Ascending aorta (tissue), 2 donors: ENCODE measurements around the gene PLXNA4. TPM values are rescaled to one million over a fixed set of nuclear protein-coding genes. Genes with fewer than 3 reads are reported as not detected.

Source experiments
- DNase-seq, 2 donors: peaks; one replicate each; pipeline ENCODE4 v3.0.0-alpha.2; 2019; ENCODE audit warnings: low spot score in 2 of 2
- H3K27ac ChIP-seq, 2 donors: fragments of 200-600 bp; sonication (generic); one replicate each; pipeline ENCODE4 v1.5.1; 2016 to 2017; ENCODE audit warnings: mild to moderate bottlenecking in 1 of 2
- H3K27me3 ChIP-seq: fragments of 200-600 bp; sonication (generic); one replicate; pipeline ENCODE4 v1.5.1; 2017
- H3K36me3 ChIP-seq, 2 donors: fragments of 200-600 bp; sonication (generic); one replicate each; pipeline ENCODE4 v1.5.1; 2016
- H3K4me1 ChIP-seq, 2 donors: fragments of 200-600 bp; sonication (generic); one replicate each; pipeline ENCODE4 v1.5.1; 2016 to 2017; ENCODE audit warnings: mild to moderate bottlenecking in 1 of 2
- H3K4me3 ChIP-seq, 2 donors: fragments of 200-600 bp; sonication (generic); one replicate each; pipeline ENCODE4 v1.5.1; 2016 to 2017; ENCODE audit warnings: mild to moderate bottlenecking in 1 of 2
- H3K9me3 ChIP-seq, 2 donors: fragments of 200-600 bp; sonication (generic); one replicate each; pipeline ENCODE4 v1.5.1; 2016
- intact Hi-C: fragments of 100-400 bp; cut with DNase I; formaldehyde crosslinking; loops from one replicate; pipeline ENCODE4 v1.15.1; 2023
- total RNA-seq: library from RNA; depleted of rRNA; stranded (reverse); fragments of >200 nt; gene quantifications from one replicate; pipeline ENCODE4 v1.1.0, GENCODE V29; 2016
- TF ChIP-seq, protein P1 (sequence below), 3 experiments: fragments of 200-600 bp in 2 of 3; fragments of 450-650 bp in 1 of 3; sonication (generic) in 2 of 3; IDR thresholded peaks; one replicate each; pipeline ENCODE4 v1.5.1; 2016 to 2019; ENCODE audit warnings: antibody characterized with exemption in 3 of 3, mild to moderate bottlenecking in 1 of 3, moderate library complexity in 1 of 3

Gene PLXNA4
- total RNA-seq, 1 donor from 2014 or later = 27.1 TPM

DNA sequence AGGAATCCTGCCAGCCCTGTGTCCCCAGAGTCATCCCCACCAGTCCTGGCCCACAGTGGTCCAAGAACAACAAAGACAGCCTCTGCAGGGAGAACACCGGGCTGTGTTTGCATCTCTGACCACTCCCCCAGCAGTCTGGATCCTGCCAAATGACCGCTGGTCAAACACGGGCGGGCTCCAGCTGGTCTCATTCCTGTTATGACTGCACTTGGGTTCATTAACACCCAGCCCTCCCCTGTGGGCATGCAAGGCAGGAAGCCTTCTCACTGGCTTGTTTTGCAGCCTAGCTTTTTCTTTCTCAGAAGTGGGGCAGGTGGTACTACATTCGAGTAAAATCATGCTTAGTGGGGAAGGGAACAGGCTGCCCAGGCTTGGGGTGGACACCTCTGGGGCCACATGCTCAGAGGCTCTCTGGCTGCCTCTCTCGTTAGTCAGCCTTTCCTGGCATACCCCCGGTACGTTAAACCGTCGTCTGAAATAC is 190.0 kb downstream of the PLXNA4 start:
- H3K4me3 ChIP-seq = peak overlapping the region in 1 of 2 donors; percentile 9
- intact Hi-C loops = loop anchor here (2.0 to 5.0 kb wide), 3 partner anchors 33 to 191 kb away; partner anchors contain the start of gene PLXNA4
- no peaks in the 10 kb centered on the region for H3K27me3 ChIP-seq
- peak overlapping the region; percentile 63 to 69 for H3K27ac ChIP-seq
- TF ChIP-seq, protein P1, sequence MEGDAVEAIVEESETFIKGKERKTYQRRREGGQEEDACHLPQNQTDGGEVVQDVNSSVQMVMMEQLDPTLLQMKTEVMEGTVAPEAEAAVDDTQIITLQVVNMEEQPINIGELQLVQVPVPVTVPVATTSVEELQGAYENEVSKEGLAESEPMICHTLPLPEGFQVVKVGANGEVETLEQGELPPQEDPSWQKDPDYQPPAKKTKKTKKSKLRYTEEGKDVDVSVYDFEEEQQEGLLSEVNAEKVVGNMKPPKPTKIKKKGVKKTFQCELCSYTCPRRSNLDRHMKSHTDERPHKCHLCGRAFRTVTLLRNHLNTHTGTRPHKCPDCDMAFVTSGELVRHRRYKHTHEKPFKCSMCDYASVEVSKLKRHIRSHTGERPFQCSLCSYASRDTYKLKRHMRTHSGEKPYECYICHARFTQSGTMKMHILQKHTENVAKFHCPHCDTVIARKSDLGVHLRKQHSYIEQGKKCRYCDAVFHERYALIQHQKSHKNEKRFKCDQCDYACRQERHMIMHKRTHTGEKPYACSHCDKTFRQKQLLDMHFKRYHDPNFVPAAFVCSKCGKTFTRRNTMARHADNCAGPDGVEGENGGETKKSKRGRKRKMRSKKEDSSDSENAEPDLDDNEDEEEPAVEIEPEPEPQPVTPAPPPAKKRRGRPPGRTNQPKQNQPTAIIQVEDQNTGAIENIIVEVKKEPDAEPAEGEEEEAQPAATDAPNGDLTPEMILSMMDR (IDR thresholded peaks at IDR 0.05) = no peak
- H3K36me3 ChIP-seq = no peaks in the 10 kb centered on the region
- DNase-seq = peak; percentile 51 to 89
- H3K9me3 ChIP-seq = no peaks in the 10 kb centered on the region
- H3K4me1 ChIP-seq = peaks cover 0 to 17% of the 10 kb centered on the region in 2 donors

DNA sequence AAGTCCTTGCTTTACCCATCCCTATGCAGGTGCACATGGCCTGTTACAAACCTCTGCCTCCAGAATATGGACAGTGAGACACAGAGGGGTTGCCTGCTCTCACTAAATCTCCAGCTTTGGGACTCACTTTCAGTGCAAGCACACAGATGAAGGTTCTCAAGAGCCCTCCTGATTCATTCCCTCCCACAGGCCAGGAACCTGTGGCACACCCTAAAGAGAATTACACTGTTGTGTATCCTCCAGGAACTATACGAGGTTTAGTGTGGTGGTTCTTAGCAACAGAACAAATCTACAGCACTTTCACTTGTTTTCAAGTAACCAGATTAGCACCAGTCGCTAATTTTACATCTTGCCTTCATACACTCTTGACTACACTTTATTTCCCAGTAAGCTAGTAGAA is 192.3 kb downstream of the PLXNA4 start:
- Histone ChIP-seq H3K27me3 (no peaks in the 10 kb centered on the region), H3K4me1 (peaks cover 0 to 25% of the 10 kb centered on the region in 2 donors), H3K4me3 (no peak overlapping the region), H3K9me3 (no peaks in the 10 kb centered on the region), H3K27ac (no peak overlapping the region), H3K36me3 (no peaks in the 10 kb centered on the region)
- DNase-seq = no peak
- TF ChIP-seq, protein P1 (IDR thresholded peaks at IDR 0.05) = no peak
- intact Hi-C loops = no loop called here

DNA sequence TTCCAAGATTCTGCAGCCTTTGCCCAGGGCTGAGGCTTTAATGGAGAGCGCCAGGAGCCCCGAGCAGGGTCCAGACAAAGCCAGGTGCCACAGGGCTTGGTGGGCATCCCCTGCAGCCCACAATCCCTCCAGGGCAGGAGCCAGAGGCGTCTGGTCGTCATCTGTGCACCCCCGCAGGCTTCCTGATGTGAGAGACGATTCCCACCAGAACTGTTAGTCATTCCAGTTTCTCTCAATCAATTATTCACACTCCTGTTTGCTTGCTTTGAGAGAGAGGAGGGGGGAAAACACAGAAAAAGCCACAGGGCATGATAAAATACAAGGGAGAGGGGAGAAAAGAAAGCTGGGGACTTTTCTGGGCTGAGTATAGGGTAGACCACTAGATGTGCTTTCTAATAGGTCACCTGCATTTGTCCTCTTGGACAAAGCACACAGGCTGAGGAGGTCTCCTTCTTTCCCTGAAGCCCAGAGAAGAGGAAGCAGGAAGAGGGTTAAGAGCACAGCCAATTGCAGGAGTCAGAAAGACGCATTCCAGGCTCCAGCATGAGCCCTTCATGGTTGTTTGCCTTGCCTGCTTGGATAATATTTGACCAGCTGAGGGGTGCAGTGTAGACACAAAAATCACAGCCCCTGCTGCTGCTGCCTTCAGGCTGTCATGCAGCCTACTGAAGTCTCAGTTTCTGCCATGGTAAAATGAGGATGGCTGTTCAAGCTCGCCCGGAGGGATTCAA is 194.4 kb downstream of the PLXNA4 start:
- peaks cover 0 to 35% of the 10 kb centered on the region in 2 donors for H3K4me1 ChIP-seq
- intact Hi-C loops = no loop called here
- H3K4me3 ChIP-seq = no peak overlapping the region
- no peaks in the 10 kb centered on the region for H3K36me3 ChIP-seq
- no peaks in the 10 kb centered on the region for H3K9me3 ChIP-seq
- no peaks in the 10 kb centered on the region for H3K27me3 ChIP-seq
- no peak overlapping the region for H3K27ac ChIP-seq
- DNase-seq = no peak
- TF ChIP-seq, protein P1 (IDR thresholded peaks at IDR 0.05) = no peak

DNA sequence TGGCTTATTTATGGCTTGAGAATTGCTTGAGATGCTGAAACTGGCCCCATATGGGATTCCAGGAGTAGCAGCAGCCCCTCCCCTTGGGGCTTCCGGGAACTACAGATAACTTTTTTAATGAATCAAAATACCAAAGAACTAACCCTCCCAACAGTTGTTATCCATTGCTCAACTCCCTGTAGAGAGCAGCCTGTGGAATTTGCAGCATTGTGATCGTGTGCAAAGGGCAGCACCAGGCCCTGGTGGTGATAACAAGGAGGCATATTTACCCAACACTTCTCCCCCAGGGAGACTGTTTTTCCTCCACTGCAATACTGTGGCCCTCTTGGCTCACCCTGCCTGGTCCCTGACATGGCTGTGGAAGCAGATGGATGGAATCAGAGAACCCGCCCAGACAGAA is 196.2 kb downstream of the PLXNA4 start:
- H3K27me3 ChIP-seq = no peaks in the 10 kb centered on the region
- intact Hi-C loops = no loop called here
- TF ChIP-seq, protein P1 (IDR thresholded peaks at IDR 0.05) = no peak
- H3K4me1 ChIP-seq = peaks cover 0 to 36% of the 10 kb centered on the region in 2 donors
- peak in 1 of 2 donors; percentile 71 for DNase-seq
- peak overlapping the region in 1 of 2 donors; percentile 20 for H3K27ac ChIP-seq
- H3K9me3 ChIP-seq = no peaks in the 10 kb centered on the region
- H3K4me3 ChIP-seq = no peak overlapping the region
- H3K36me3 ChIP-seq = no peaks in the 10 kb centered on the region

DNA sequence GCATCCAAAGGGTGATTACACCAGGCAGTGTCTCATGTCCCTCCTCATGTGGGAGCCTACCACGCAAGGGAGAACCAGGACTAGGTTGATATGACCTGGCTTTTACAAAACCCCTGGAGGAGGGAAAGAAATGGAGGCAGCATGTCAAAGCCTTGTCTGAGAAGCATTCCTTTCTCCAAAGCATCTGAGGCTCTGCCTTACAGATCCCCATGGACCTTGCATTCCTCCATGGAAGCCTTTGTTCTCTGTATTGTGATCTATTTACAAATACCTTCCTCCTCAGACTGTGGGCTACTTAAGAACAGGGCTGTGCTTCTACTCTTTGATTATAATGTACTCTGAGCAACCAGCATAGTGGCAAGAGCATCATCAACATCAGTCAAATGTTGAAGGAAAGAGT is 197.0 kb downstream of the PLXNA4 start:
- TF ChIP-seq, protein P1 (IDR thresholded peaks at IDR 0.05) = no peak
- Histone ChIP-seq H3K4me1 (peaks cover 0 to 34% of the 10 kb centered on the region in 2 donors), H3K27ac (peak overlapping the region in 1 of 2 donors; percentile 13), H3K27me3 (no peaks in the 10 kb centered on the region), H3K36me3 (no peaks in the 10 kb centered on the region), H3K9me3 (no peaks in the 10 kb centered on the region), H3K4me3 (no peak overlapping the region)
- DNase-seq = no peak
- intact Hi-C loops = loop anchor here (2.0 kb wide), 1 partner anchor 26 kb away; no protein-coding TSS in a partner anchor
